ENCODE results near the gene FOXF2.

DNA sequence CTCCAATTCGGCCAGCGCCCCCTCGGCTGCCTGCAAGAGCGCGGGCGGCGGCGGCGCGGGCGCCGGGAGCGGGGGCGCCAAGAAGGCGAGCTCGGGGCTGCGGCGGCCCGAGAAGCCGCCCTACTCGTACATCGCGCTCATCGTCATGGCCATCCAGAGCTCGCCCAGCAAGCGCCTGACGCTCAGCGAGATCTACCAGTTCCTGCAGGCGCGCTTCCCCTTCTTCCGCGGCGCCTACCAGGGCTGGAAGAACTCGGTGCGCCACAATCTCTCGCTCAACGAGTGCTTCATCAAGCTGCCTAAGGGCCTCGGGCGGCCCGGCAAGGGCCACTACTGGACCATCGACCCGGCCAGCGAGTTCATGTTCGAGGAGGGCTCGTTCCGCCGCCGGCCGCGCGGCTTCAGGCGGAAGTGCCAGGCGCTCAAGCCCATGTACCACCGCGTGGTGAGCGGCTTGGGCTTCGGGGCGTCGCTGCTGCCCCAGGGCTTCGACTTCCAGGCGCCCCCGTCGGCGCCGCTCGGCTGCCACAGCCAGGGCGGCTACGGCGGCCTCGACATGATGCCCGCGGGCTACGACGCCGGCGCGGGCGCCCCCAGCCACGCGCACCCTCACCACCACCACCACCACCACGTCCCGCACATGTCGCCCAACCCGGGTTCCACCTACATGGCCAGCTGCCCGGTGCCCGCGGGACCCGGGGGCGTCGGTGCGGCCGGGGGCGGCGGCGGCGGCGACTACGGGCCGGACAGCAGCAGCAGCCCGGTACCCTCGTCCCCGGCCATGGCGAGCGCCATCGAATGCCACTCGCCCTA is 963 bp downstream of the FOXF2 start:
- TF ChIP-seq, protein P1, sequence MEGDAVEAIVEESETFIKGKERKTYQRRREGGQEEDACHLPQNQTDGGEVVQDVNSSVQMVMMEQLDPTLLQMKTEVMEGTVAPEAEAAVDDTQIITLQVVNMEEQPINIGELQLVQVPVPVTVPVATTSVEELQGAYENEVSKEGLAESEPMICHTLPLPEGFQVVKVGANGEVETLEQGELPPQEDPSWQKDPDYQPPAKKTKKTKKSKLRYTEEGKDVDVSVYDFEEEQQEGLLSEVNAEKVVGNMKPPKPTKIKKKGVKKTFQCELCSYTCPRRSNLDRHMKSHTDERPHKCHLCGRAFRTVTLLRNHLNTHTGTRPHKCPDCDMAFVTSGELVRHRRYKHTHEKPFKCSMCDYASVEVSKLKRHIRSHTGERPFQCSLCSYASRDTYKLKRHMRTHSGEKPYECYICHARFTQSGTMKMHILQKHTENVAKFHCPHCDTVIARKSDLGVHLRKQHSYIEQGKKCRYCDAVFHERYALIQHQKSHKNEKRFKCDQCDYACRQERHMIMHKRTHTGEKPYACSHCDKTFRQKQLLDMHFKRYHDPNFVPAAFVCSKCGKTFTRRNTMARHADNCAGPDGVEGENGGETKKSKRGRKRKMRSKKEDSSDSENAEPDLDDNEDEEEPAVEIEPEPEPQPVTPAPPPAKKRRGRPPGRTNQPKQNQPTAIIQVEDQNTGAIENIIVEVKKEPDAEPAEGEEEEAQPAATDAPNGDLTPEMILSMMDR (IDR thresholded peaks at IDR 0.05): no peak
- TF ChIP-seq ZFX (IDR thresholded peaks at IDR 0.05; ENCODE audit: borderline replicate concordance): no peak
